Upper lobe of left lung (tissue), 4 donors: ENCODE measurements around the gene HTRA1.

ENCODE experiments used
- POLR2A ChIP-seq, 4 donors: fragments of 450-650 bp; IDR thresholded peaks; one replicate each; pipeline ENCODE4 v1.5.1; 2016 to 2017; ENCODE audit warnings: antibody characterized with exemption in 4 of 4, mild to moderate bottlenecking in 2 of 4
- TF ChIP-seq, protein P1 (sequence below), 6 experiments: fragments of 450-650 bp in 4 of 6; fragments of 200-600 bp in 2 of 6; sonication (generic) in 2 of 6; IDR thresholded peaks; one replicate each; pipeline ENCODE4 v1.5.1; 2016 to 2019; ENCODE audit warnings: antibody characterized with exemption in 6 of 6

DNA sequence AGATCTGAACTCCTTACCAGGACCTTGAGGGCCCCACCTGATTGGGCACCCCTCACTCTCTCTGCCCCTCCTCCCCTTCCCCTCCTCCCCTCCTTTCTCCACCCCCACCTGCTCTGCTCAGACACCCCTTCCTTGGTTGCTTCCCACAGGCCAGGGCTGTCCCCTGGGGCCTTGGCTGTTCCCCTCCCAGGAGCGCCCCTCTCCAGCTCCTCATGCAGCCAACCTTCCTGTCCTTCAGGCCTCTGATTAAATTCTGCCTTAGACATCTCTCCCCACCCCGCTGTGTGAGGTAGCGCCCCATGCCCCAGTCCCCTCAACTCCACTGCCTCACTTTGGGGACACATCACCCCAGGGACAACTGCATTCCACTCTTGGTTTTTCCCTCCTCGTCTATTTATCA, 32.4 kb downstream of the HTRA1 start:
- TF ChIP-seq POLR2A (IDR thresholded peaks at IDR 0.05), result no peak
- TF ChIP-seq, protein P1, sequence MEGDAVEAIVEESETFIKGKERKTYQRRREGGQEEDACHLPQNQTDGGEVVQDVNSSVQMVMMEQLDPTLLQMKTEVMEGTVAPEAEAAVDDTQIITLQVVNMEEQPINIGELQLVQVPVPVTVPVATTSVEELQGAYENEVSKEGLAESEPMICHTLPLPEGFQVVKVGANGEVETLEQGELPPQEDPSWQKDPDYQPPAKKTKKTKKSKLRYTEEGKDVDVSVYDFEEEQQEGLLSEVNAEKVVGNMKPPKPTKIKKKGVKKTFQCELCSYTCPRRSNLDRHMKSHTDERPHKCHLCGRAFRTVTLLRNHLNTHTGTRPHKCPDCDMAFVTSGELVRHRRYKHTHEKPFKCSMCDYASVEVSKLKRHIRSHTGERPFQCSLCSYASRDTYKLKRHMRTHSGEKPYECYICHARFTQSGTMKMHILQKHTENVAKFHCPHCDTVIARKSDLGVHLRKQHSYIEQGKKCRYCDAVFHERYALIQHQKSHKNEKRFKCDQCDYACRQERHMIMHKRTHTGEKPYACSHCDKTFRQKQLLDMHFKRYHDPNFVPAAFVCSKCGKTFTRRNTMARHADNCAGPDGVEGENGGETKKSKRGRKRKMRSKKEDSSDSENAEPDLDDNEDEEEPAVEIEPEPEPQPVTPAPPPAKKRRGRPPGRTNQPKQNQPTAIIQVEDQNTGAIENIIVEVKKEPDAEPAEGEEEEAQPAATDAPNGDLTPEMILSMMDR (IDR thresholded peaks at IDR 0.05), result no peak
